WI38 (cell line): ENCODE measurements around the gene PLEKHM3.

Experiments
- H3K4me3 ChIP-seq: 2 replicates; pipeline ENCODE4 v1.5.1; 2011; ENCODE audit warnings: low read depth, mild to moderate bottlenecking, control low read depth, low read length
- TF ChIP-seq, protein P1 (sequence below): IDR thresholded peaks from 2 replicates; pipeline ENCODE4 v1.5.1; 2012; ENCODE audit warnings: low read depth, mild to moderate bottlenecking, control low read depth, low read length

Gene PLEKHM3

DNA sequence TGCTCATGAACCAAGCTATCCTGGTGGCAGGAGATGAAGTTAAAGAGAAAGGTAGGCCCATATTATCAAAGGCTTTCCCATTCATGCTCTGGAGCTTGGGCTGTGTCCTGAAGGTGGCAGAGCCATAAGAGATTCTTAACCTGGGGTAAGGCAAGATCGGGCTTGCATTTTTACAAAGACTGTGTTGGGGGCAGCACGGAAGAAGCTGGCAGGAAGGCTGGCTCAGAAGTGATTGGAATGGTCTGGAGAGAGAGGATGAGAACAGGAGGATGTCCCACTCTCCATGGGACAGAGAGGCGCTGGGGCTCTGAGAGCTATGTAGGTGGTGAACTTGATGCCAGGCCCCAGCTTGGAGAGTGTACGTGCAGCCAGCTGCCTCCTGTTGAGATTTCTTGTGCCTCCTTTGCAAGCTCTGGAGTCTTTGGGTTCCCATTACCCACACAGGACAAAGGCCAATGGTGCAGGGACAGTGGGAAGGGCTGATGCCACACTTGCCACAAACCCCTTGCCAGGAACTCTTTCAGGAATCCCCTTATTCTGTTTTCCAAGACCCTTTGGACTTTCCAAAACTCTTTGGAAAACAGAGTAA is 215.0 kb downstream of the PLEKHM3 start:
- TF ChIP-seq, protein P1, sequence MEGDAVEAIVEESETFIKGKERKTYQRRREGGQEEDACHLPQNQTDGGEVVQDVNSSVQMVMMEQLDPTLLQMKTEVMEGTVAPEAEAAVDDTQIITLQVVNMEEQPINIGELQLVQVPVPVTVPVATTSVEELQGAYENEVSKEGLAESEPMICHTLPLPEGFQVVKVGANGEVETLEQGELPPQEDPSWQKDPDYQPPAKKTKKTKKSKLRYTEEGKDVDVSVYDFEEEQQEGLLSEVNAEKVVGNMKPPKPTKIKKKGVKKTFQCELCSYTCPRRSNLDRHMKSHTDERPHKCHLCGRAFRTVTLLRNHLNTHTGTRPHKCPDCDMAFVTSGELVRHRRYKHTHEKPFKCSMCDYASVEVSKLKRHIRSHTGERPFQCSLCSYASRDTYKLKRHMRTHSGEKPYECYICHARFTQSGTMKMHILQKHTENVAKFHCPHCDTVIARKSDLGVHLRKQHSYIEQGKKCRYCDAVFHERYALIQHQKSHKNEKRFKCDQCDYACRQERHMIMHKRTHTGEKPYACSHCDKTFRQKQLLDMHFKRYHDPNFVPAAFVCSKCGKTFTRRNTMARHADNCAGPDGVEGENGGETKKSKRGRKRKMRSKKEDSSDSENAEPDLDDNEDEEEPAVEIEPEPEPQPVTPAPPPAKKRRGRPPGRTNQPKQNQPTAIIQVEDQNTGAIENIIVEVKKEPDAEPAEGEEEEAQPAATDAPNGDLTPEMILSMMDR: no peak

DNA sequence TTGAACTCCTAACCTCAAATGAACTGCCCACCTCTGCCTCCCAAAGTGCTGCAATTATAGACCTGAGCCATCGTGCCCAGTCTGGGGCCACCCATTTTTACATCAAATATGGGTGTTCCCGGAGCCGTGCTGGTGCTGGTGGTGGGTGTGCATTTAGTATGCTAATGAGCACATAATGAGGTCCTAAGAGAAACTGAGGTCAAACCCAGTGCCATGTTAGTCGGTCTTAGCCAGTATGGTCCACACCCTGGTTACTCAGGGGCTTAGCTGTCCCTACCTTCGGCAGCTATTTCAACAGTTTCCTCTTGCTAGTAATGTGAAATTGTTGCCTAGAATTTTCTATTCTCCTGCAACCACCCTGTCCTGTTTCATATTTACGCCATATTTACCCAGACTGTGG is 217.2 kb downstream of the PLEKHM3 start:
- TF ChIP-seq, protein P1: no peak
- no peak overlapping the region for H3K4me3 ChIP-seq

More for the DNA sequence above, 215.0 kb downstream of the PLEKHM3 start:
- no peak overlapping the region for H3K4me3 ChIP-seq

DNA sequence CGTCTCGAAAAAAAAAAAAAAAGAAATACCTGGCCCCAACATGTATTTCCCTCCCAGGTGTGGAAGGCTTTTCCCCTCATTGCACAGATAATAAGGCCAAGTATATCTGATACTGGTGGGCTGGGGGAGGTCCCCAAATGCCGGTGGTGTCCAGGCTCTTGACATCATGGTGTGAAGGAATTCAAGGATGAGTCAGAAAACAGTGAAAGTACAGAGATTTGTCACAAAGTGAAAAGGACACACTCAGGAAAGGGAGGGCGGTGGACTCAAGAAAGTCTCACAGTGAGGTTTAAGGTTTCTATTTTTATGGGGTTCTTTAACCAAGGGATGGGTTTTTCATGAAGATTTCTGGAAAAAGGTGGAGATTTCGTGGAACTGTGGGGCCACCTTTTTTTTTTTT is 217.8 kb downstream of the PLEKHM3 start:
- no peak overlapping the region for H3K4me3 ChIP-seq
- TF ChIP-seq, protein P1: no peak

DNA sequence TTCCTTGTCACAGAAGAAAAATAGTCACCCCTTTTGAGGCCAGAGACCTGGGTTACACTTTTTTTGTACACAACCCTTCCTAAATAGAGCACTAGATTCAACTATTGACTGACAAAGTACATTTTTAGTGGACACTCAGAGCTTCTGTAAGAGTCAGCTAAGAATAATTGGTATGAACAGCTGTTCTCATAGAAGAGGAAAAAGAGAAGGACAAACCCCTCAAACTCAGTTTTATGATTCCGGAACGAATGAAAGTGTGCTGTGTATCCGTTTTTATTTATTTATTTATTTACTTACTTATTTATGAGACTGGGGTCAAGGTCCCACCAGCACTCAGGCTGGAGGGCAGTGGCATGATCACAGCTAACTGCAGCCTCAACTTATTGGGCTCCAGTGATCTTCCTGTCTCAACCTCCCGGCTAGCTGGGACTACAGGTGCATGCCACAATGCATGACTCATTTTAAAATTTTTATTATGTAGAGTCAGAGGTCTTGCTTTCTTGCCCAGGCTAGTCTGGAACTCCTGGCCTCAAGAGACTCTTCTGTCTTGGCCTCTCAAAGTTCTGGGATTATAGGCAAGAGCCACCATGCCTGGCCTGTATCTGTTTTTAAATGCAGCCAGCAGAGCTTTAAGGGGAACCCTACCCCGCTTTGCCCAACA is 219.6 kb downstream of the PLEKHM3 start:
- TF ChIP-seq, protein P1: no peak
- H3K4me3 ChIP-seq: no peak overlapping the region

DNA sequence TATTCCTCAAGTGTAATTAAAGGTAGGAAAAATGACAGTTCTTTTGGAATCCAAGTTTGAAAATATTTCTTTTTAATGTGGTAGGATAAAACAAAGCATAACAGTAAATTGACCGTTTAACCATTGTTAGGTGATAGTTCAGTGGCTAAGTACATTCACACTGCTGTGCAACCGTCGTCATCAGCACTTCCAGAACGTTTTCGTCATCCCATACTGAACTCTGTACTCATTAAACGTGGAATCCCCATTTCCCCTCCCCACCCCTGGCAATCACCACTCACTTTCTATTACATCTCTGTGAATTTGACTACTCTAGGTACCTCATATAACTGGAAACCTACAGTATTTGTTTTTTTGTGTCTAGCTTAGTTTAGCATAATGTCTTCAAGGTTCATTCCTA is 222.7 kb downstream of the PLEKHM3 start:
- TF ChIP-seq, protein P1: no peak
- H3K4me3 ChIP-seq: no peak overlapping the region

DNA sequence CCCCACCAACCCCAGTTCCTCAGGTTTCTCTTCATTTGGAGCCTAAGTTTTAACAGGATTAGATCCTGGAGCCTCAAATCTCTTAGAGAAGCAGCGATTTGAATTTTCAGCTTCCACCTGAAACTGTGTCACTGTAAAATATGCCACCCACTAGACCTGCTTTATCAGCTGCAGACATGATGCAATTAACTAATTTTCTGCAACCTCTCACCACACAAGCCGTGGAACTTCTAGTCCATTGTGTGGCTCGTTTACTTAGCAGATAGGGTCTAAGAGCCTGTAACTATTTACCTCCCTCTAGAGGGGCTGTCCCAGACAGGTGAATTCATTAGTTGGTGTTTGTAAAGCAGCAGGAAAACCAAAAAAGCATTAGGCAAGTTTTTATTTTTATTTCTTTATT is 224.1 kb downstream of the PLEKHM3 start:
- no peak overlapping the region for H3K4me3 ChIP-seq
- TF ChIP-seq, protein P1: no peak

DNA sequence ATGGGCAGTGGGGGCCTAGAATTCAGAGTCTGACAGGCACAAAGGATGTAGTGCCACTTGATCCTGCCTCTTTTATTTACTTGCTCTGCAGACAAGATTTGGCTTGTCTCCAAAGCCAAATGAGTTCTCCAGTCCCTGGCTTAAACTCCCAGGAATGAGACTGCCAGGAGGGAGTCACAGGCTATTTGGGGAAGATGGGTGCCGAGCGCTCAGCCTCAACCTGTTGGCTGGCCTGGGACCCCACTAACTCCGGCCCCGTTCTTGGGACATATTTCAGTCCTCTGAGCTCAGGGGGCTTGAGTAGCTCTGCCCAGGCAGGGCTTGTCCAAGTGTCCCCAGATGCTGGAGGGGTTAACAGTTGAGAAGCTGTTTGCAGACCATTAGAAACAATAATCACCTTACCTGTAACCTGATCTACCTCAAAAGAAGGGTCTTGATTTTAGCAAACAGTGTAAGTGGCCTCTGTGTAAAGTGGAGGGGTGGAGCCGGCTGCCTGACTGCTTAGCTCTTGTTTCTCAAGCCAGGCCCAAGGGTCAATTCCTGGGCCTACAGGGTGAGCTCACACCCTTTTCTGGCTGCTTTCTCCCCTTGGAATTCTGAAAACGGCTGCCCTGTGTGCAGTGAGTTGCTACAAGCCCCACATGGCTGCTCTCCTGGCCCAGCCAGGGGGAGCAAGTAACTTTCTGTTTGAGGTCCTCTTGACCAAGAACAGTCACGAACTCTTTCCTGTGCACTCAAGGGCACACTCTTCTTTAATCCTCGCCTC is 228.6 kb downstream of the PLEKHM3 start:
- TF ChIP-seq, protein P1: no peak
- no peak overlapping the region for H3K4me3 ChIP-seq
